ENCODE measurements around the gene CTNS. TPM values are rescaled to one million over a fixed set of nuclear protein-coding genes. Genes with fewer than 3 reads are reported as not detected.
A peak's percentile ranks its signal among the peaks of the same experiment; 100 is the strongest.

Gene CTNS
- total and polyA plus RNA-seq, 9 donors, result 10.1 to 23.3 (median 14.5) TPM

DNA sequence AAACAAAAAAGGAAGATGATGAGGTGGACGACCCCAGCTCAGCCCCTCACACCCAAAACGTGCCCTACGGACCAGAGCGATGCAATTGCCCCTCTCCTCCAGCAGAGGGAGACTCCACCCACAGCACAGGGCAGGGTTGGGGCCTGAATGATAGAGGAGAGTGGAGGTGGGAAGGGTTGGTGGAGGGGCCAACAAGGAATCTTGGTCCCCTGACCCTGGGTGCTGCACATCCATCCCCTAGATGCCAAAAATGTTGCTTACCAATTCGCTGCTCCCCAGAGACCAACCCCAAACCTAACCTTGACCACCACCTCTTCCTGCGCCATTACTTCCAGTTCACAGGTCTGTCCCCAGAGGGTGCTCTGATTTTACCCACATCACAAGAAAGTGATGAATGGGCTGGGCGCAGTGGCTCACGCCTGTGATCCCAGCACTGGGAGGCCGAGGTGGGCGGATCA lies 46.5 kb downstream of the CTNS start:
- H3K27me3 ChIP-seq, result no peaks in the 10 kb centered on the region

GRCh38 chr17:3685174-3685573 lies 48.6 kb downstream of the CTNS start:
- no peak overlapping the region for H3K4me3 ChIP-seq
- TF ChIP-seq POLR2A (IDR thresholded peaks at IDR 0.05) (no peak), EP300 (IDR thresholded peaks at IDR 0.05) (no peak), CTCF (IDR thresholded peaks at IDR 0.05) (no peak)
- no peak for DNase-seq
- H3K9me3 ChIP-seq, result no peaks in the 10 kb centered on the region
- WGBS, 3 donors, result 16 to 22% (median 17%) methylated on average over 13 of the region's 13 CpGs
- intact Hi-C loops (cut with DNase I), result no loop called here
- H3K27ac ChIP-seq, result no peak overlapping the region
- H3K36me3 ChIP-seq, result no peaks in the 10 kb centered on the region
- no peaks in the 10 kb centered on the region for H3K27me3 ChIP-seq
- no peaks in the 10 kb centered on the region for H3K4me1 ChIP-seq (ENCODE audit: insufficient read depth)

More for the DNA sequence above, 46.5 kb downstream of the CTNS start:
- 35 to 40% (median 36%) methylated on average over 10 of the region's 10 CpGs for WGBS, 3 donors
- Histone ChIP-seq H3K9me3 (no peaks in the 10 kb centered on the region), H3K36me3 (no peaks in the 10 kb centered on the region), H3K4me1 (ENCODE audit: insufficient read depth) (no peaks in the 10 kb centered on the region), H3K27ac (no peak overlapping the region), H3K4me3 (no peak overlapping the region)
- intact Hi-C loops (cut with DNase I), result no loop called here
- no peak for DNase-seq
- TF ChIP-seq CTCF (IDR thresholded peaks at IDR 0.05) (peak; percentile 18 to 33 (median 22)), EP300 (IDR thresholded peaks at IDR 0.05) (no peak)

GRCh38 chr17:3688027-3688553 lies 51.5 kb downstream of the CTNS start:
- no peaks in the 10 kb centered on the region for H3K27me3 ChIP-seq
- H3K36me3 ChIP-seq, result no peaks in the 10 kb centered on the region
- WGBS, 3 donors, result 22 to 29% (median 25%) methylated on average over 16 to 19 of the region's 19 CpGs
- no peak overlapping the region for H3K27ac ChIP-seq
- intact Hi-C loops (cut with DNase I), result no loop called here
- DNase-seq, result no peak
- TF ChIP-seq CTCF (IDR thresholded peaks at IDR 0.05) (no peak), EP300 (IDR thresholded peaks at IDR 0.05) (no peak), POLR2A (IDR thresholded peaks at IDR 0.05) (no peak)
- no peaks in the 10 kb centered on the region for H3K9me3 ChIP-seq
- H3K4me1 ChIP-seq (ENCODE audit: insufficient read depth), result no peaks in the 10 kb centered on the region
- H3K4me3 ChIP-seq, result no peak overlapping the region

DNA sequence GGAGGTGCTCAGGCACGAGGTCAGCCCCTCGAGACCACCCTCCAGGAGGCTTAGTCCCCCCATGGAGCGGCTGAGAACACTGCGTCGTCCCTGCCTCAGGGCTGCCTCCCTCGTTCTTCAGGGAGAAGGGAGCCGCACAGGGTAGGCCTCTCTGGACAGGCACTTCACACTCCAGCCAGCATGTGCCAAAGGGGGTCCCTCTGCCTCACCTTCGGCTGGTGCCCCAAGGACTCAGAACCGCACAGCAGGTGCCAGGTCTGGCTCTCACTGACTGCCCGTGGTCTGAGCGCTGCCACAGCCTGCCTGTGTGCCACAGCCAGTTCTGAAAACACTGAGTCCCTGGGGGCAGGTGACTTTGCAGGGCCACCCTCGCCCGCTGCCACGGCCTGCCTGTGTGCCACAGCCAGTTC lies 52.3 kb downstream of the CTNS start:
- TF ChIP-seq CTCF (IDR thresholded peaks at IDR 0.05) (no peak), EP300 (IDR thresholded peaks at IDR 0.05) (no peak), POLR2A (IDR thresholded peaks at IDR 0.05) (no peak)
- Histone ChIP-seq H3K9me3 (no peaks in the 10 kb centered on the region), H3K27me3 (no peaks in the 10 kb centered on the region), H3K4me3 (no peak overlapping the region), H3K27ac (no peak overlapping the region), H3K36me3 (no peaks in the 10 kb centered on the region), H3K4me1 (ENCODE audit: insufficient read depth) (no peaks in the 10 kb centered on the region)
- intact Hi-C loops (cut with DNase I), result no loop called here
- DNase-seq, result no peak
- 74 to 85% (median 82%) methylated on average over 10 to 14 of the region's 14 CpGs for WGBS, 3 donors
